Ectodermal cell (in vitro differentiated cells): ENCODE data around the gene ACAT1.

Experiments used
- H3K27ac ChIP-seq: 2 replicates; pipeline ENCODE4 v1.7.0; 2013; ENCODE audit warnings: mild to moderate bottlenecking, low read depth, low read length; ENCODE audit not compliant: insufficient read depth, poor library complexity, severe bottlenecking
- H3K27me3 ChIP-seq: 2 replicates; pipeline ENCODE4 v1.7.0; 2013; ENCODE audit warnings: mild to moderate bottlenecking, low read length; ENCODE audit not compliant: insufficient read depth, control insufficient read depth, poor library complexity, severe bottlenecking
- H3K36me3 ChIP-seq: one replicate; pipeline ENCODE4 v1.7.0; 2013; ENCODE audit warnings: low read length; ENCODE audit not compliant: control insufficient read depth, insufficient read depth
- H3K4me1 ChIP-seq: one replicate; pipeline ENCODE4 v1.7.0; 2013; ENCODE audit warnings: low read length; ENCODE audit not compliant: control insufficient read depth, insufficient read depth
- H3K4me3 ChIP-seq: 2 replicates; pipeline ENCODE4 v1.7.0; 2013; ENCODE audit warnings: low read depth, low read length, control low read depth; ENCODE audit not compliant: insufficient read depth
- H3K9me3 ChIP-seq: 2 replicates; pipeline ENCODE4 v1.7.0; 2013; ENCODE audit warnings: mild to moderate bottlenecking, low read length, moderate library complexity; ENCODE audit not compliant: control insufficient read depth
- WGBS, 2 experiments: methylation state at CpG; one replicate each; pipeline ENCODE4 v1.1.7; 2013; ENCODE audit warnings: missing lambda C conversion rate in 2 of 2; 5-methylcytosine and 5-hydroxymethylcytosine counted together

The ACAT1 gene

GRCh38 chr11:108196901-108197300 is 75.5 kb downstream of the ACAT1 start:
- H3K36me3 ChIP-seq: peaks cover 22% of the 10 kb centered on the region
- 94 to 100% methylated on average over 3 of the region's 3 CpGs for WGBS, 2 experiments
- no peaks in the 10 kb centered on the region for H3K4me1 ChIP-seq
- no peak overlapping the region for H3K4me3 ChIP-seq
- H3K9me3 ChIP-seq: no peaks in the 10 kb centered on the region
- H3K27me3 ChIP-seq: no peaks in the 10 kb centered on the region
- H3K27ac ChIP-seq: no peak overlapping the region
